Kidney (tissue), 14 donors: ENCODE results near the gene LIMD2. TPM values are rescaled to one million over a fixed set of nuclear protein-coding genes. Genes with fewer than 3 reads are reported as not detected.

ENCODE experiments used
- DNase-seq, 5 donors: peaks; one replicate each; pipeline ENCODE4 v3.0.0-alpha.2; 2013 to 2020
- FAIRE-seq: peaks from 2 replicates; lab custom pipeline; 2012; peaks lifted over from hg19 to GRCh38; lab: Jason Lieb, UNC
- H3K27ac ChIP-seq, 2 donors: one replicate each; pipeline ENCODE4 v1.7.0; 2013; ENCODE audit warnings: low read depth in 2 of 2, low read length in 2 of 2, inconsistent platforms in 1 of 2
- H3K27me3 ChIP-seq: one replicate; pipeline ENCODE4 v1.7.1; 2013; ENCODE audit warnings: low read length, inconsistent platforms; ENCODE audit not compliant: control insufficient read depth, insufficient read depth
- H3K36me3 ChIP-seq, 3 donors: one replicate each; pipeline versions ENCODE4 v1.7.0 to v1.7.1; 2013; ENCODE audit warnings: low read length in 3 of 3, control low read depth in 1 of 3, inconsistent platforms in 1 of 3; ENCODE audit not compliant: insufficient read depth in 3 of 3, control insufficient read depth in 2 of 3
- H3K4me1 ChIP-seq, 3 donors: one replicate each; pipeline versions ENCODE4 v1.7.0 to v1.7.1; 2013; ENCODE audit warnings: low read length in 3 of 3, inconsistent platforms in 1 of 3, low read depth in 1 of 3; ENCODE audit not compliant: control insufficient read depth in 2 of 3, insufficient read depth in 2 of 3
- H3K4me3 ChIP-seq, 3 donors: one replicate each; pipeline versions ENCODE4 v1.7.0 to v1.8.1; 2013; ENCODE audit warnings: low read length in 3 of 3, control low read depth in 1 of 3, inconsistent platforms in 1 of 3
- H3K9ac ChIP-seq, 3 donors: one replicate each; pipeline versions ENCODE4 v1.7.0 to v1.7.1; 2013; ENCODE audit warnings: low read length in 3 of 3, control low read depth in 1 of 3, inconsistent platforms in 1 of 3
- H3K9me3 ChIP-seq, 3 donors: one replicate each; pipeline versions ENCODE4 v1.7.0 to v1.7.1; 2013; ENCODE audit warnings: low read length in 3 of 3, control low read depth in 1 of 3, inconsistent platforms in 1 of 3; ENCODE audit not compliant: control insufficient read depth in 2 of 3, insufficient read depth in 1 of 3
- CTCF ChIP-seq: IDR thresholded peaks from 3 replicates; pipeline ENCODE4 v1.5.1; 2012; ENCODE audit warnings: mild to moderate bottlenecking, moderate library complexity, borderline replicate concordance; ENCODE audit not compliant: insufficient read depth; ENCODE audit errors: extremely low read depth
- intact Hi-C: fragments of 100-400 bp; cut with DNase I; formaldehyde crosslinking; loops from one replicate; pipeline ENCODE4 v1.11.1; 2022
- polyA plus RNA-seq: library from polyadenylated mRNA; stranded (reverse); fragments of 350-450 nt; fragmentation: Illumina TruSeq; extraction: RNeasy Lipid Tissue Mini Kit (QIAGEN cat#74804); gene quantifications from one replicate; pipeline ENCODE4 v1.2.3, GENCODE V29; 2014; ENCODE audit warnings: low read depth, low replicate concordance; ENCODE audit not compliant: insufficient read depth
- total RNA-seq: library from RNA; stranded (reverse); fragmentation: NEBNext Ultra II Directional; extraction: Animal tissue kit (Norgen Biotek cat#: 25700); gene quantifications from one replicate; pipeline ENCODE4 v1.2.1, GENCODE V29; 2021
- donor health status: control.
- donor health status: control.
- donor health status: control.
- donor health status: control.
- donor health status: control.
- donor health status: DM: yes; HTN: yes; CAD: no.
- donor health status: Normal renal cell carcinoma (clear cell type).

Gene LIMD2
- total and polyA plus RNA-seq, 2 donors from 2014 or later: 11.5 to 32.3 TPM

GRCh38 chr17:63665527-63666214 is 34.3 kb downstream of the LIMD2 start:
- FAIRE-seq (no peak), DNase-seq (peak in 1 of 5 donors; percentile 35)
- no peak overlapping the region for H3K27ac ChIP-seq
- H3K4me1 ChIP-seq: no peaks in the 10 kb centered on the region
- no peaks in the 10 kb centered on the region for H3K27me3 ChIP-seq
- no peak overlapping the region for H3K4me3 ChIP-seq
- H3K9me3 ChIP-seq: no peaks in the 10 kb centered on the region
- no peak overlapping the region for H3K9ac ChIP-seq
- intact Hi-C loops: no loop called here
- TF ChIP-seq CTCF: no peak
- peaks cover 2 to 38% (median 22%) of the 10 kb centered on the region in 3 donors for H3K36me3 ChIP-seq

DNA sequence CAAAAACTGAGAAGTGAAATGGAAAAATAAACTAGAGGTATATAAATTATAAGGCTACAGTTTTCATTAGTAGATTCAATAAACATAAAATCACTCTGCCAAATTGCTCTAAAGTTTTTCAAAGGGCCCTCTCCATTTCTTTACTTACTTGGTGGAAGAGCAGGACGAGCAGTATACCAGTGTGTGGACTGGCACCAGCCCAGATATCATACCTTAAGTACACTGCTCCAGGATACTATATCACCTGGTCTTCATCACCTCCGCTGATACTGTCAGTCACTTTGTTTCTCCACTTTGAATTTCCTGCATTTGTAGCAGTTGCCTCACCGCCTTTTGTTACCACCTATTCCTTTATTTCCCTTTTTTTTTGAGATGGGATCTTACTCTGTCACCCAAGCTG is 40.1 kb downstream of the LIMD2 start:
- no peak for FAIRE-seq
- H3K4me1 ChIP-seq: no peaks in the 10 kb centered on the region
- H3K9ac ChIP-seq: no peak overlapping the region
- H3K4me3 ChIP-seq: no peak overlapping the region
- no peak for TF ChIP-seq CTCF
- intact Hi-C loops: no loop called here
- peaks cover 0 to 19% (median 9%) of the 10 kb centered on the region in 3 donors for H3K36me3 ChIP-seq
- H3K27me3 ChIP-seq: no peaks in the 10 kb centered on the region
- H3K9me3 ChIP-seq: no peaks in the 10 kb centered on the region
- DNase-seq: no peak
- no peak overlapping the region for H3K27ac ChIP-seq

- H3K27me3 ChIP-seq: no peaks in the 10 kb centered on the region
- no peaks in the 10 kb centered on the region for H3K4me1 ChIP-seq
- TF ChIP-seq CTCF: no peak
- H3K36me3 ChIP-seq: peaks cover 0 to 14% (median 8%) of the 10 kb centered on the region in 3 donors
- no peak overlapping the region for H3K27ac ChIP-seq
- FAIRE-seq: no peak
- DNase-seq: no peak
- no peak overlapping the region for H3K4me3 ChIP-seq
- intact Hi-C loops: no loop called here
- no peak overlapping the region for H3K9ac ChIP-seq
- no peaks in the 10 kb centered on the region for H3K9me3 ChIP-seq
Measured at GRCh38 chr17:63658366-63658765, 41.6 kb downstream of the LIMD2 start.
